GM04504 (cell line): ENCODE data around the gene GNA12.

ENCODE experiments used
- DNase-seq: peaks from one replicate; pipeline ENCODE4 v3.0.0-alpha.2; 2012; ENCODE audit warnings: low read depth

The GNA12 gene

DNA sequence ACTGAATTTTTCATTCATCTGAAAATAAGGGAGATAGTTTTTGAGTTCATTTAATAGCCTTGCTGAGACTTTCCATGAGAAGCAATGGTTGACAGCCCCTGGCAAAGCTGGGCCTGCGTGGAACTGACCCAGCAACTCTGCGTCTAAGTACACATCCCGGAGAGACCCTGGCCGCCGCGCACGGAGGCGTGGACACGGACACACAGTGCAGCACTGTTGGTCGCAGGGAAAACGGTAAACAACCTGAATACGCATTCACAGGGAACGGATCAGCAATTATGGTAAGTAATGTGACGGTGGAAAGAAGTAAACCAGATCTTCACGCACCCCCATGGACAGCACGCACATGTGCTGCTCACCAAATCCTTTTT, 28.2 kb downstream of the GNA12 start:
- no peak for DNase-seq

GRCh38 chr7:2814946-2815874, 28.9 kb downstream of the GNA12 start:
- DNase-seq: no peak

GRCh38 chr7:2814186-2814945, 29.7 kb downstream of the GNA12 start:
- no peak for DNase-seq

- DNase-seq: no peak
Measured at GRCh38 chr7:2813350-2814185, 30.5 kb downstream of the GNA12 start.

GRCh38 chr7:2812831-2813230, 31.3 kb downstream of the GNA12 start:
- DNase-seq: no peak

DNA sequence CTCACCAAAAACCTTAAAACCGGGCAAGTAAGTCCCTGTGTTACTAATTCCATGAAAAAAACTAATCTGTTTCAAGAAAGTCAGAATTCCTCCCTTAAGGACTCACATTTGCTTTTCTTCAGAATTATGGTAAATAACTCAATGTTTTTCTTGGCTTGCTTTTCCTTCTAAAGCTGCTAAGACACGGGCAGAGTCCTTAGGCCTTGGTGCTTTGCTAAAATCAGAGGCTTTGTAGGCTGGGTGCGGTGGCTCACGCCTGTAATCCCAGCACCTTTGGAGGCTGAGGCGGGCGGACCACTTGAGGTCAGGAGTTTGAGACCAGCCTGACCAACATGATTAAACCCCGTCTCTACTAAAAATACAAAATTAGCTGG, 32.0 kb downstream of the GNA12 start:
- DNase-seq: no peak

GRCh38 chr7:2811476-2812113, 32.5 kb downstream of the GNA12 start:
- no peak for DNase-seq

DNA sequence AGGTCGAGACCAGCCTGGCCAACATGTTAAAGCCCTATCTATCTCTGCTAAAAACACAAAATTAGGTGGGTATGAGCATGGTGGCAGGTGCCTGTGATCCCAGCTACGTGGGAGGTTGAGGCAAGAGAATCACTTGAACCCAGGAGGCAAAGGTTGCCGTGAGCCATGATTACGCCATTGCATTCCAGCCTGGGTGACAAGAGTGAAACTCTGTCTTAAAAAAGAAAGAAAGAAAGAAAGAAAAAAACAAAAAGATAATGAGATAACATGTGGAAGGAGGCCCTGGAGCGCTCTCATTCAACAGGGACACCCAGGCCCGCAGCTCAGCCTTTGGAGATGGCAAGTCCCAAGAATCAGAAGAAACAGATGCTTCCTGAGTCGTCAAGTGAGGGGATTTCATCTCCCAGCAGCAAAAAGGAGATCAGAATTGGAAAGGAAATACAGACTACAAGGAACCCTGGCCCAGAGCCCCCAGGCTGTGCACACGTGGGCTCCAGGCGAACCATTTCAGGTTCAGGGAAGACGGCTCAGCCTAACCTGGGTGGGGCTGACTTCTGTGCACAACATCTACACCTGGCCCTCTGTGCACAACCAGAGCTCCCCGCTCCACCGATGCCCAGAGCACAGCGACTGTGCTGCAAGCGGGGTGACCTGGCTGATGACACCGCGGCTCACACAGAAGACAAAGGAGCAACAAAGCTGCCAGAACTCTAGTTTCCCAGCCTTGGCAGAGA, 33.3 kb downstream of the GNA12 start:
- DNase-seq: no peak

GRCh38 chr7:2809903-2810625, 34.0 kb downstream of the GNA12 start:
- DNase-seq: no peak

GRCh38 chr7:2808891-2809665, 35.0 kb downstream of the GNA12 start:
- no peak for DNase-seq

DNA sequence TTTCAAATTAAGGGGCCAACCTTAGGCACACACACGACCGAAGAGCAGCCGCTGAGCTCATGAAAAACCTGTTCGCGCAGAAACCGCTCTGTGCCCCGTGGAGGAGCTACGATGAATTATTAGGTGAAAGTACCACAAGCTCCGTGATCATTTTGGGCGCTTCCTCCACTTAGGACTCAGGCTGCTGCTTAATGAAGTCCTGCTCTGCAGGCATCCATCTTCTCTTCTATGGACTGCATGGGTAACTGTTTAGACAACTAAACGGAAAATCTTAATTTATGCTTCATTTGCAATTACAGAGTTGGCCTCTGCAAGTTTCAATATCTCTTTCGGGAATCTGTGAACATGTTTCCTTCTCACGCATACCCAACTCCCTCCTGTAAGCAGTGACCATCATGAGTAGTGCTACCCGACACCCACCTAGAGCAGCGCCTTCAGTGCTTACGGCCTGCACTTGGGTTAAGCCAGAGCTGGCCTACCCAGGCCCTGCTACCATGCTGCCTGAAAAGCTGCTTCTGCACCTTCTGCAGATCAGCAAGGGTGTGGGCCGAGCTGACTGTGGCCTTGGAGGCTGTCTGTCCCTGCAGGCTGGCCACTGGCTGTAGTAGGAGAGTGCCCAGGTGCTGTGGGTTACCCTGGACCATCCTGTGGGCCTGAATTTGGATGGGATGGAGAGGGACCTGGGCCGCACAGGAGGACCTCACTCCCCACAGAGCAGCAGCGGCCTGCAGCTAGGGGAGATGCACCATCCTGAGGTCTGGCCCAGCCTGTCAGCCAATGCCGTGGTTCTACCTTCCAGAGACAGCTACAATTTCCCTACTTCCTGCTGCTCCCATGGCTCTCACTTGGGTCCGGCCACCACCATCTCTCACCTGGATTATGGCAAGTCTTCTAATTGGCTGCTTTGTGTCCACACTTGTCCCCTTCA, 36.0 kb downstream of the GNA12 start:
- DNase-seq: no peak

GRCh38 chr7:2807460-2807844, 36.7 kb downstream of the GNA12 start:
- no peak for DNase-seq

DNA sequence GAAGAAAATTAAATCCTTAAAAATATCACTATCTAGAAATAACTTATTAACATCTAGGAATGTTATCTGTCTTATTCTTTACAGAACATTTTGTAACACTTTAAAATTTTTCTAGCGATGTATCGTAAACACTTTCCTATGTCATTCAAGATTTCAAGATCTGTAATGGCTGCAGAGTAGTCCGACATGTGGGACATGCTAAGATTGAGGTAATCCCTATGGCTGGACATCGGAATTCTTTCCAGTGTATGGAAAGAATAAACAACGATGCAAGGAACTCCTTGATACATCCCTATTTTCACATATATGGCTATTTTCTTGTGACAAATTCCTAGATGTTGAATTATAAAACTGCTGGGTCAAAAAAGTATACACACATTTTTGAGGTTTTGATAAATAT, 37.5 kb downstream of the GNA12 start:
- DNase-seq: no peak

DNA sequence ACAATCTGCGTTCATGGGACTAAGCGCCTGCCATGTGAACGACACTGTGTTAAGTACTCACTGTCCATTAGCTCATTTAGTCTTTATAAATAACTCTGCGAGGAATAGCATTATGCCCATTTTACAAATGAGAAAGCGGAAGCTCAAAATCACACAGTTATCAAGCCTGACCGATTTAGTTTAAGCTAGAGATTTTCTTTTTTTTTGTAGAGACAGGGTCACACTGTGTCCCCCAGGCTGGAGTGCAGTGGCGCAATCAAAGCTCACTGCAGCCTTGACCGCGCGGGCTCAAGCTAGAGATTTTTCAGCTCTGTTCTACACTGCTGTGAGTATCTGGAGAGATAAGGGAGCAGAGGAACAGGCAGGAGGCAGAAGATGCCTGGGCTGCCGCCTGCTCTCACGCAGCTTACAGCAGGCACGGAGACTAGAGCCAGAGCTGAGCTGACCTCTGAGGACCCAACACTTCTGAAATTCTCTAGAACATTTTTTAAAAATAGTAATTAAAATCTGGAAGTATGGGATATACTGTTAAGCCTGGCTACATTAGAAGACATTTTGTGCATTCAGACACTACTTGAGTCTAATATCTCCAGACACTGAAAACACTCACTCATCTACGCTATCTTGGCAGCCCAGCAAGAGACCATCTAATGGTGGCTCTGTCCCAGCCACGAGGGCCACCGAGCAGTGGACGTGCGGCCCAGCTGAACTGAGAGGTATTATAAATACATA, 38.7 kb downstream of the GNA12 start:
- DNase-seq: no peak

GRCh38 chr7:2804227-2804763, 39.8 kb downstream of the GNA12 start:
- DNase-seq: no peak

DNA sequence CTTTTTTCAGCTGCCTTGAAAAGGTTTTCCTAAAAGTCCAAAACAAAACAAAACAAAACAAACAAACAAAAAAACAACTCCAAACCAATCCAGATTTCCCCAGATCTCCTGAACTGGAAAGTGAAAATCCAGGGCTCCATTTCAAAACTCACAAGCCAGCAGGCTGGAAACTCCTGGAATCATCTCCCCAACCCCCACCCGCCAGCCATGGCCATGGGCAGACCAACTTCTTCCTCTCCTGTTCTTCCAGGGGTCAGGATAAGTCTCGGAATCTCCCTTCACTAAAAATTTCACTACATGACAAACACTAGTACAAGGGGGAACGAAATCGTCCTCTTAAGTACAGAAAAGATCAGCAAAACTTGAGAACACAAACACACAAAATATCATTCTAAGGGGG, 40.4 kb downstream of the GNA12 start:
- DNase-seq: no peak

DNA sequence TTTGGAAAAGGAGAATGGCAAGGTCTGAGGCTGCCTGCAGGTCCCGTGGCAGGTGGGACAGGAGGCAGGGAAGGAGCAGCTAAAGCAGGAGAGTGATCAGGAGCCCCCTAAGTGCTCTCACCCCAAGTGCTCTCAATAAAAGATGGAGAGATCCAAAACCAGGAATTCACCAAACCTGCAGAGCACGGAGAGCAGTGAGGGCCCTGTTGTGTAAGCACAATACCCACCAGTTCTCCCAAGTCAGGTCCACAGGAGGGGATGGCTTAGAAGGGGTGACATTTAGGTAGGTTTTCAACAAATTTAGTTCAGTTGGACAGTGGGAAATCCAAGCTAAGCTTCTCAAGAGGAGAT, 40.8 kb downstream of the GNA12 start:
- no peak for DNase-seq
